Measurements from ENCODE around the gene YIF1A. TPM values are rescaled to one million over a fixed set of nuclear protein-coding genes. Genes with fewer than 3 reads are reported as not detected.
A peak's percentile ranks its signal among the peaks of the same experiment; 100 is the strongest.

Gene YIF1A
- total RNA-seq, 1 experiment from 2014 or later: 54.7 TPM

GRCh38 chr11:66329165-66329673 is 40.3 kb upstream of the YIF1A start:
- no peaks in the 10 kb centered on the region for H3K9me3 ChIP-seq (ENCODE audit: control insufficient read depth in 1 of 2, insufficient read depth in 1 of 2, low read depth in 1 of 2, low read length in 2 of 2)
- ChIA-PET RAD21 (ENCODE audit: low non-redundant PET in 1 of 2, low total read pairs in 2 of 2, uncharacterized antibody in 2 of 2, unreplicated experiment in 2 of 2) (interaction anchor here in 1 of 2 experiments (1.9 kb wide), 1 partner anchor 17 kb away, joined by 6 read pairs; no protein-coding TSS in a partner anchor), POLR2A (interaction anchor here (1.0 kb wide), 1 partner anchor 17 kb away, joined by 3 read pairs; no protein-coding TSS in a partner anchor), CTCF (interaction anchor here (0.7 to 3.7 kb wide), 2 partner anchors 17 to 64 kb away, joined by 3 to 42 read pairs; no protein-coding TSS in a partner anchor)
- H3K36me3 ChIP-seq (ENCODE audit: control insufficient read depth in 1 of 2, insufficient read depth in 2 of 2, low read length in 2 of 2): peaks cover 2 to 13% of the 10 kb centered on the region in 2 experiments; a peak in 3 of 4 replicates
- no peak for DNase-seq (ENCODE audit: low read depth, low spot score)
- no peak for ATAC-seq
- H3K9ac ChIP-seq (ENCODE audit: low read length): no peak overlapping the region
- 0 out of 2 replicates have a peak, but pooled peaks have one; percentile 11 for TF ChIP-seq ZFX (IDR thresholded peaks at IDR 0.05)
- TF ChIP-seq, protein P1, sequence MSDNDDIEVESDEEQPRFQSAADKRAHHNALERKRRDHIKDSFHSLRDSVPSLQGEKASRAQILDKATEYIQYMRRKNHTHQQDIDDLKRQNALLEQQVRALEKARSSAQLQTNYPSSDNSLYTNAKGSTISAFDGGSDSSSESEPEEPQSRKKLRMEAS (IDR thresholded peaks at IDR 0.05): no peak
- no peak for TF ChIP-seq ATF3 (IDR thresholded peaks at IDR 0.05)
- no peak for TF ChIP-seq POLR2A (IDR thresholded peaks at IDR 0.05; ENCODE audit: borderline replicate concordance, extremely low read depth, insufficient read depth, insufficient read length)
- no peak for TF ChIP-seq CTCF (IDR thresholded peaks at IDR 0.05 in 2 of 3, conservative IDR thresholded peaks at IDR 0.05 in 1 of 3; ENCODE audit: borderline replicate concordance in 1 of 3, insufficient read depth in 1 of 3, low read depth in 2 of 3, low read length in 2 of 3)
- TF ChIP-seq ZNF274 (IDR thresholded peaks at IDR 0.05; ENCODE audit: low read depth, low read length): no peak
- no peak for TF ChIP-seq SIN3A (IDR thresholded peaks at IDR 0.05; ENCODE audit: low read depth)
- H3K27ac ChIP-seq (ENCODE audit: low read depth, low read length): peak overlapping the region; percentile 41; the same call in 1 of the 2 replicates
- H3K79me2 ChIP-seq (ENCODE audit: insufficient read depth, low read length): no peaks in the 10 kb centered on the region
- peak overlapping the region; percentile 73; the same call in 1 of the 2 replicates for H3K4me2 ChIP-seq (ENCODE audit: low read length)
- BruUV-seq (replicated peaks): no TSS peak
- H3K27me3 ChIP-seq (ENCODE audit: insufficient read depth, low read length): no peaks in the 10 kb centered on the region
- H3K9me2 ChIP-seq (ENCODE audit: insufficient read depth): no peaks in the 10 kb centered on the region
- H4K20me1 ChIP-seq (ENCODE audit: insufficient read depth): no peaks in the 10 kb centered on the region
- no peak overlapping the region for H3K4me3 ChIP-seq (replicated peaks in 1 of 2; ENCODE audit: low read depth in 1 of 2, low read length in 2 of 2)
- H2AFZ ChIP-seq (ENCODE audit: low read depth, low read length, poor library complexity, severe bottlenecking): no peak overlapping the region
- H3K4me1 ChIP-seq (ENCODE audit: control insufficient read depth in 1 of 2, insufficient read depth in 2 of 2, low read length in 2 of 2): peaks cover 17 to 57% of the 10 kb centered on the region in 2 experiments
- intact Hi-C loops (cut with micrococcal nuclease): no loop called here

Data from HCT116 (cell line).